HG03558 (cell line): ENCODE data around the gene RAP1GDS1.
"Not testable (repeated sequence)": the region's sequence is repeated elsewhere in the genome, so short reads cannot be mapped to it uniquely, and the experiment has no call there.

Source experiments
- ATAC-seq: cut with Tn5 transposase; IDR thresholded peaks from one replicate; pipeline ENCODE4 v1.9.1; 2021; ENCODE audit warnings: moderate number of reproducible peaks; ENCODE audit not compliant: unreplicated experiment; ENCODE audit errors: extremely low read depth

The RAP1GDS1 gene

DNA sequence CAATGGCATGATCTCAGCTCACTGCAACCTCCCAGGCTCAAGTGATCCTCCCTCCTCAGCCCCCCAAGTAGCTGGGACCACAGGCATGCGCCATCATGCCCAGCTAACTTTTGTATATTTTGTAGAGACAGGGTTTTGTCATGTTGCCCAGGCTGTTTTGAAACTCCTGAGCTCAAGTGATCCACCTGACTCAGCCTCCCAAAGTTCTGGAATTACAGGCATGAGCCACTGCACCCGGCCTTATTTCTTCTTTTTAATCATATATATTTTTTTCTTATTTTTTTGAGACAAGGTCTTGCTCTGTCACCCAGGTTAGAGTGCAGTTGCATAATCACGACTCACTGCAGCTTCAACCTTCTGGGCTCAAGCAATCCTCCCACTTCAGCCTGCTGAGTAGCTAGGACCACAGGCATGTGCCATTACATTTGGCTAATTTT, 213.2 kb downstream of the RAP1GDS1 start:
- ATAC-seq = no peak

- ATAC-seq = no peak
Observed at GRCh38 chr4:98476891-98477290, 215.7 kb downstream of the RAP1GDS1 start.

DNA sequence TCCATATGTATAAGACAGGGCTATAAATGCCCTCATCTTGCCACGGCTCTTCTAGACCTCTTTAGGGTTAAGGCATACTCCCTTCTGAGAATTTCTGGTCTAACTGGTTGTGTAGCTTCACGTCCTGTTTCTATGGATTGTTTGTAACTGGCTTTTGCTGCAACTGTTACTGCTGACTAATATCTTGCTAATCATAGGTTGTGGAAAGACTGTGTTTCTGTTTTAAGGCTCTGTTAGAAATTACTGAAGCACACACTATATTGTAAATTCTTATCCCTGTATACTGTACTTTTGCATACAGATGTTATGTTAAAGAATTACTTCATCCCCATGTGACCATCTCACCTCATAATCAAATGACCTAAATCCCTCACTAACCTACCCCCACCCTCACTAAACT, 218.4 kb downstream of the RAP1GDS1 start:
- not testable (repeated sequence) for ATAC-seq

- ATAC-seq = no peak
Observed at GRCh38 chr4:98480535-98480934, 219.4 kb downstream of the RAP1GDS1 start.

- no peak for ATAC-seq
Observed at GRCh38 chr4:98481167-98481566, 220.0 kb downstream of the RAP1GDS1 start.

DNA sequence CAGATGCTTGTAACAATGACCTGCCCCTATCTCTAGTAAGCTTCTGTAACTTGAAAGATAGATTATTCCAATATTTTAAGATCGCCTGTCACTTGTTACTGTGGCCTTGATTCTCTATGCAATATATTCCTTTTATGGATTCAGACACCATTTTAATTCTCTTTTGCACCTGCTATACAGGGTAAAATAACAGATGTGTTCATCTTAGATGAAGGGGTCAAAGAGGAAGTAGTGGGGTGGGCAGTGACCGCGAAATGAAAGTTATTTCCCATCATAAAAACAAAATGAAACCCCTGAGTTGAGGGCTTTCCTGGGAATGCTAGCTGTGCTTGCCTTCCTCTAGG, 221.3 kb downstream of the RAP1GDS1 start:
- ATAC-seq = no peak

- peak; percentile 94 for ATAC-seq
Observed at GRCh38 chr4:98482847-98483806, 221.9 kb downstream of the RAP1GDS1 start.

GRCh38 chr4:98484031-98484430, 222.8 kb downstream of the RAP1GDS1 start:
- ATAC-seq = no peak

DNA sequence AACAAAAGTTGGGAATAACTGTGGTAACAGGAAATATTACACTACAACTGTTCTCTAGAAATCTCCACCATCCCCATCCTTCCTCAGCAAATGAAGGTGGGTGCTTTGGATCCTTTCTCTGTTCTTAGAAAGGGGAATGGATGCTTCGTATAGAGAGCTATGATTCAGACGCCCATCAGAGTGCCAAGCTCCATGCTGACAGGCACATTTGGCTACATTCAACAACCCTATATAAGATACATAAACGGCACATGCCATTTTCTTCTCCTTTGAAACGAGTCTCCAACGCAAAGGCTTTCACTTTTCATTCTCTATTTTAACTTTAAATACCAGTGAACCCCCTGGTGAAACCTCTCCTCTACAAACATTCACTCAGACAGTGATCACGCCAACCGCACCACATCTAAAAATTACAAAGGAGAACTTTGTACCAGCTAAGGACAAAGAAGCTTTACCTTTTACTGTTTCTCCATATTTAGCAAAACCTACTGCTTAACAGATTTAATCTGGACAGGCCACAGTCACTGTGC, 224.7 kb downstream of the RAP1GDS1 start:
- ATAC-seq = no peak

GRCh38 chr4:98490251-98490650, 229.1 kb downstream of the RAP1GDS1 start:
- ATAC-seq = no peak

GRCh38 chr4:98491899-98492559, 230.8 kb downstream of the RAP1GDS1 start:
- no peak for ATAC-seq

DNA sequence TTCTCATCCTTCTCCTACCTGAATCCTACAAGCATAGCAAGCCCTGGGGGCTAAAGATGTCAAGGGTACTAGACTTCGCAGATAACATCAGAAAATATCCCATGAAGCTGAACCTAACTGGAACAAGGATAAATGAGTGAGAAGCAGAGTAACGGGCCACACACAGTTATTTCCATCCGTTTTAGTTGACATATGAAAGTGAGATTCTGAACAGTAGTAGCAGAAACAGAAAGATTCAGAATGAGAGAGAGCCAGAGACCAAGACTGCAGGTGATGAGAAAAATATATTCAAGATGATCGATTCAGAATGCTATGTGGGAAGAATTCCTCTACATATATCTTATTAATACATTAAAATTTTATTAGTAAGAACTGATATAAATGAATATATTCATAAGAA, 232.1 kb downstream of the RAP1GDS1 start:
- peak; percentile 78 for ATAC-seq
